GM12878 (cell line): ENCODE results near the gene FOSB. TPM values are rescaled to one million over a fixed set of nuclear protein-coding genes. Genes with fewer than 3 reads are reported as not detected.

Experiments used
- BHLHE40 ChIP-seq, 2 experiments: fragments of 450-650 bp in 1 of 2; IDR thresholded peaks; 2 replicates each; pipeline ENCODE4 v1.6.1; 2011 to 2017; ENCODE audit warnings: low read depth in 2 of 2, borderline replicate concordance in 1 of 2, improper control_type of control experiment in 1 of 2, low read length in 1 of 2, mild to moderate bottlenecking in 1 of 2
- CHD2 ChIP-seq: IDR thresholded peaks from 2 replicates; pipeline ENCODE4 v1.6.1; 2011; ENCODE audit warnings: low read depth, low read length, improper control_type of control experiment, borderline replicate concordance
- CREM ChIP-seq: IDR thresholded peaks from 2 replicates; pipeline ENCODE4 v1.6.1; 2014; ENCODE audit warnings: antibody characterized with exemption, low read depth
- ELK1 ChIP-seq: IDR thresholded peaks from 2 replicates; pipeline ENCODE4 v1.6.1; 2012; ENCODE audit warnings: low read depth, low read length, improper control_type of control experiment
- ETV6 ChIP-seq, 2 experiments: fragments of 450-650 bp in 1 of 2; IDR thresholded peaks in 1 of 2; conservative IDR thresholded peaks in 1 of 2; 2 replicates each; pipeline ENCODE4 v1.6.1; 2014; ENCODE audit warnings: antibody characterized with exemption in 1 of 2, borderline replicate concordance in 1 of 2, low read depth in 1 of 2, mild to moderate bottlenecking in 1 of 2, moderate library complexity in 1 of 2
- FOXK2 ChIP-seq: fragments of 450-650 bp; IDR thresholded peaks from 2 replicates; pipeline ENCODE4 v1.6.1; 2017; ENCODE audit warnings: mild to moderate bottlenecking, moderate library complexity
- GATAD2B ChIP-seq: fragments of 450-650 bp; conservative IDR thresholded peaks from 2 replicates; pipeline ENCODE4 v1.6.1; 2017; ENCODE audit warnings: low read depth, mild to moderate bottlenecking, moderate library complexity
- IKZF1 ChIP-seq: fragments of 450-650 bp; conservative IDR thresholded peaks from 2 replicates; pipeline ENCODE4 v1.6.1; 2017; ENCODE audit warnings: antibody characterized with exemption, mild to moderate bottlenecking
- LARP7 ChIP-seq: fragments of 450-650 bp; IDR thresholded peaks from 2 replicates; pipeline ENCODE4 v1.6.1; 2017; ENCODE audit warnings: mild to moderate bottlenecking
- MEF2B ChIP-seq: fragments of 450-650 bp; IDR thresholded peaks from 2 replicates; pipeline ENCODE4 v1.6.1; 2018; ENCODE audit warnings: mild to moderate bottlenecking, moderate library complexity; ENCODE audit not compliant: partially characterized antibody, poor library complexity, severe bottlenecking
- MTA2 ChIP-seq: fragments of 450-650 bp; IDR thresholded peaks from 2 replicates; pipeline ENCODE4 v1.6.1; 2016; ENCODE audit warnings: low read depth, mild to moderate bottlenecking, moderate library complexity
- MXI1 ChIP-seq: fragments of 150-350 bp; IDR thresholded peaks from 2 replicates; pipeline ENCODE4 v1.6.1; 2011; ENCODE audit warnings: low read depth, mild to moderate bottlenecking, inconsistent platforms, low read length, improper control_type of control experiment
- NKRF ChIP-seq: fragments of 450-650 bp; conservative IDR thresholded peaks from 2 replicates; pipeline ENCODE4 v1.6.1; 2017; ENCODE audit warnings: mild to moderate bottlenecking, moderate library complexity
- NR2F1 ChIP-seq: fragments of 450-650 bp; conservative IDR thresholded peaks from 2 replicates; pipeline ENCODE4 v1.6.1; 2017; ENCODE audit warnings: mild to moderate bottlenecking
- PML ChIP-seq: IDR thresholded peaks from 2 replicates; pipeline ENCODE4 v1.6.1; 2012; ENCODE audit warnings: low read length, inconsistent platforms
- RELB ChIP-seq: fragments of 450-650 bp; IDR thresholded peaks from 2 replicates; pipeline ENCODE4 v1.6.1; 2017; ENCODE audit warnings: low read depth, mild to moderate bottlenecking, moderate library complexity
- SMAD1 ChIP-seq: fragments of 450-650 bp; IDR thresholded peaks from 2 replicates; pipeline ENCODE4 v1.6.1; 2018; ENCODE audit warnings: mild to moderate bottlenecking, low read depth; ENCODE audit not compliant: partially characterized antibody
- SMC3 ChIP-seq: IDR thresholded peaks from 2 replicates; pipeline ENCODE4 v1.6.1; 2011; ENCODE audit warnings: low read length, improper control_type of control experiment, borderline replicate concordance
- TAF1 ChIP-seq: IDR thresholded peaks from 2 replicates; pipeline ENCODE4 v1.6.1; 2011; ENCODE audit warnings: mild to moderate bottlenecking, low read depth, low read length, borderline replicate concordance
- USF1 ChIP-seq: IDR thresholded peaks from 2 replicates; pipeline ENCODE4 v1.6.1; 2011; ENCODE audit warnings: borderline replicate concordance, low read depth, mild to moderate bottlenecking, moderate library complexity, mixed read lengths, low read length; ENCODE audit not compliant: insufficient read depth; ENCODE audit errors: extremely low read length
- ZNF207 ChIP-seq: fragments of 450-650 bp; IDR thresholded peaks from 2 replicates; pipeline ENCODE4 v1.6.1; 2014; ENCODE audit warnings: antibody characterized with exemption, mild to moderate bottlenecking, borderline replicate concordance
- ZNF217 ChIP-seq: fragments of 450-650 bp; IDR thresholded peaks from 2 replicates; pipeline ENCODE4 v1.6.1; 2017; ENCODE audit warnings: antibody characterized with exemption, mild to moderate bottlenecking
- ZNF24 ChIP-seq: fragments of 450-650 bp; IDR thresholded peaks from 2 replicates; pipeline ENCODE4 v1.6.1; 2017; ENCODE audit warnings: antibody characterized with exemption, mild to moderate bottlenecking
- ZNF384 ChIP-seq: IDR thresholded peaks from 2 replicates; pipeline ENCODE4 v1.6.1; 2012; ENCODE audit warnings: low read depth, mild to moderate bottlenecking, low read length, improper control_type of control experiment, borderline replicate concordance
- polyA plus RNA-seq, 11 experiments: library from polyadenylated mRNA; depleted of rRNA in 4 of 11; unstranded in 6 of 11; stranded (reverse) in 5 of 11; fragments of >200 nt; fragmentation: Nextera tagmentation in 4 of 11; fragmentation: Illumina TruSeq in 1 of 11; extraction: Ambion mirVana in 4 of 11; extraction: Trizol in 1 of 11; gene quantifications; 1 replicate in 1 of 11; 2 replicates in 10 of 11; pipeline versions ENCODE4 v1.2.1 to v1.2.3, GENCODE V29; 2011 to 2016; ENCODE audit warnings: inconsistent platforms in 2 of 11, missing spikeins in 2 of 11, low read depth in 1 of 11
- total RNA-seq, 4 experiments: library from RNA; depleted of rRNA in 3 of 4; stranded (reverse); fragments of >200 nt in 3 of 4; fragmentation: Illumina TruSeq in 1 of 4; extraction: Trizol in 1 of 4; gene quantifications; 2 replicates each; pipeline versions ENCODE4 v1.2.1 to v1.2.3, GENCODE V29; 2013 to 2021

The FOSB gene
- total and polyA plus RNA-seq, 10 of the 15 experiments (the other 5 are each of a cell fraction or from before 2014, with no cell fraction given), result 0.06 to 0.56 (median 0.26) TPM

- TF ChIP-seq BHLHE40 (IDR thresholded peaks at IDR 0.05; ENCODE audit: borderline replicate concordance in 1 of 2, low read depth in 2 of 2, low read length in 1 of 2) (0 out of 4 replicates have a peak, but pooled peaks of 1 of the 2 experiments have one; percentile 34), ELK1 (0 out of 2 replicates have a peak, but pooled peaks have one; percentile 19), ZNF384 (no peak), MEF2B (peak; percentile 91), ZNF217 (peak; percentile 38; the same call in 1 of the 2 replicates), ZNF207 (no peak), NR2F1 (peak; percentile 66), TAF1 (no peak), NKRF (peak; percentile 60; the same call in 1 of the 2 replicates), MTA2 (peak; percentile 56; the same call in 1 of the 2 replicates), PML (no peak), FOXK2 (no peak), SMC3 (no peak), SMAD1 (no peak), IKZF1 (peak; percentile 99), USF1 (no peak), MXI1 (peak; percentile 20; the same call in 1 of the 2 replicates), CHD2 (0 out of 2 replicates have a peak, but pooled peaks have one; percentile 28), ETV6 (conservative IDR thresholded peaks at IDR 0.05 in 1 of 2, IDR thresholded peaks at IDR 0.05 in 1 of 2; ENCODE audit: borderline replicate concordance in 1 of 2, low read depth in 1 of 2) (peak in 1 of 2 experiments; percentile 45; a peak in 2 of 4 replicates), ZNF24 (no peak), LARP7 (peak; percentile 59; the same call in 1 of the 2 replicates), RELB (peak; percentile 91), CREM (peak; percentile 92), GATAD2B (peak; percentile 87)
Observed at GRCh38 chr19:45443462-45444317, 24.1 kb upstream of the FOSB start (continued).
